GM21717 (cell line): ENCODE measurements around the gene PTPRM.
A peak's percentile ranks its signal among the peaks of the same experiment; 100 is the strongest.
"Not testable (repeated sequence)": the region's sequence is repeated elsewhere in the genome, so short reads cannot be mapped to it uniquely, and the experiment has no call there.

ENCODE experiments used
- ATAC-seq: cut with Tn5 transposase; IDR thresholded peaks from one replicate; pipeline ENCODE4 v1.9.1; 2021; ENCODE audit warnings: mild to moderate bottlenecking, moderate library complexity; ENCODE audit not compliant: unreplicated experiment

The PTPRM gene

GRCh38 chr18:7926526-7926925 is 359.4 kb downstream of the PTPRM start:
- no peak for ATAC-seq

DNA sequence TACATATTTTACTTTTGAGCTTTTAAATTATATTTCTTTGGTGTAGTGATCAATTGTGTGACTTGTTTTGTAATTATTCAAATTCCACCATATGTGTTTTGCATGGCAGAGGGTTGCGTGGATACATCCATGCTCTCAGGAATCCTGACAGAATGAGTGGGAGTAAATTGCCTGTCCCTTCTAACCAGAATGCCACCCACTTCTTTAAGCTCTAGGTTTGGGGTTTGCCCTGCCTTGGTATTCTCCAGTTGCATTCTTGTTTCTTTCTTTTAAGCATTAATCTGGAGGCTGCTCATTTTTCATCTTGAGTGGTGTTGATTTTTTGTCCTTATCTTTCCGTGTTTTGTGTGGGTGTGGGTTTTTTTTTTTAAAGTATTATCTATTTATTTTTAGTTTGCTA is 360.0 kb downstream of the PTPRM start:
- ATAC-seq = no peak

DNA sequence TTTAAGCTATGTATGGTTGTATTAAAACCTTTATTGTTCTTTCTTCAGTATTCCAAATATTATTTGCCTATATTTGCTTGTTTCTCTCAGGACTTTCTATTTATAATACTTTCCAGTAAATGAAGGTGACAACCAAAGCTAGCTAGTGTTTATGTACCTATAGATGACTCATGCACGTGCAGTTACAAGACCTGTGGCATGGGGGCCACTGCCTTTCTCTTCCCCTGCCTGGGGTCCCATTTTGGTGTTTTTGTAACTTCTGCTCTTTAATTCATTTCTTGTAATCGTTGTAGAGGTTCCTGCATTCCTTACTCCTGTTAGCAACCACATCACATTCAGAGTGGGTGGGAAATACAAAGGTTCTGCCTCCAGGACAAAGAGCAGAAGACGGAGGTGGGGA is 364.6 kb downstream of the PTPRM start:
- no peak for ATAC-seq

GRCh38 chr18:7937268-7937667 is 370.2 kb downstream of the PTPRM start:
- no peak for ATAC-seq

- ATAC-seq = no peak
These were observed 372.4 kb downstream of the PTPRM start for GRCh38 chr18:7939521-7939920.

GRCh38 chr18:7940379-7940778 is 373.3 kb downstream of the PTPRM start:
- ATAC-seq = no peak

DNA sequence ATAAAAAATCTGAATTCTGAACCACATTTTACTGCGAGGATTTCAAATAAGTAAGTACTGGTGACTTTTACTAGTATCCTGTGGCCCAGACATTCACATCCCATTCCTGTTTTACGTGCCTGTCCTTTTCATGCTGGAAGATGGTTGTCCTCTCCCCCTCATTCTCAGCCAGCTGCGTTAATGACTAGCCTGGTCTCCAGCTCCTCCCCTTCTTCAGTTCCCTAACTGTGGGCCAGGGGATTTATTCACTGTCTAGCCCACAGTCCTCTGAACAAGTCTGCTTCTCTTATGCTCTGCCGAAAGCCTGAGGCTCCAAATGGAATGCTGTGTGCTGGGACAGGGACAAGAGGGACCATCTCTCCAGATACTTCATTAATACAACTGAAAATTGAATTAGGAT is 373.9 kb downstream of the PTPRM start:
- ATAC-seq = no peak

GRCh38 chr18:7941533-7941932 is 374.4 kb downstream of the PTPRM start:
- ATAC-seq = no peak

GRCh38 chr18:7945882-7946281 is 378.8 kb downstream of the PTPRM start:
- no peak for ATAC-seq

DNA sequence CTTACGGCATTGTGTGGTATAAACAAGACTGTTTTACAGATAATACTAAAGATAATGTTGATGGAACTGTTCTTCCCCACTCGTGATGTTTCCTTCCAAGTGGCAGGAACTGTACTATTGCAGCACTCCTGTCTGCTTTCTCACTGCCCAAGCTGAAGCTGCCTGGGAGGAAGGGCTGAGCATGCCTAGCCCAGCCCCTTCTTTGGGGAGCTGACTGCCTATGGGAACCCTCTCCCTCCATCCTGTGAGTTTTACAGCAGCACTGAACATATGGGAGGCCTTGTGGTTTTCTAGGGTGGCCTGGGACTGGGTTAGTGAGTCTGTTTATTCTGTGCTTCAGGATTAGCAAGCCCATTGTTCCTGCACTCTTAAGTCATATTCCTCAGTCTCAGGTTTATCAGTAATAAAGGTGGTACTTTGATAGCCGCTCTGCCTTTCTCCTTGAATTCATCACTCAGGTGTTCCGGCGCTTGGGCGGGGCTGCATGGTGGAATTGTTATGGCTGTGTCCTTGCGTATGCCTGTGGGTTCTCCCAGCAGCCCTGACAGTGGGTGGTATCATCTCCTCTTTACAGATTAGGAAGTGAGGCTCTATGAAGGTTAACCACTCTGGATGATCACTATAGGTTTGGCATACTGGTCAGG is 379.7 kb downstream of the PTPRM start:
- ATAC-seq = no peak

DNA sequence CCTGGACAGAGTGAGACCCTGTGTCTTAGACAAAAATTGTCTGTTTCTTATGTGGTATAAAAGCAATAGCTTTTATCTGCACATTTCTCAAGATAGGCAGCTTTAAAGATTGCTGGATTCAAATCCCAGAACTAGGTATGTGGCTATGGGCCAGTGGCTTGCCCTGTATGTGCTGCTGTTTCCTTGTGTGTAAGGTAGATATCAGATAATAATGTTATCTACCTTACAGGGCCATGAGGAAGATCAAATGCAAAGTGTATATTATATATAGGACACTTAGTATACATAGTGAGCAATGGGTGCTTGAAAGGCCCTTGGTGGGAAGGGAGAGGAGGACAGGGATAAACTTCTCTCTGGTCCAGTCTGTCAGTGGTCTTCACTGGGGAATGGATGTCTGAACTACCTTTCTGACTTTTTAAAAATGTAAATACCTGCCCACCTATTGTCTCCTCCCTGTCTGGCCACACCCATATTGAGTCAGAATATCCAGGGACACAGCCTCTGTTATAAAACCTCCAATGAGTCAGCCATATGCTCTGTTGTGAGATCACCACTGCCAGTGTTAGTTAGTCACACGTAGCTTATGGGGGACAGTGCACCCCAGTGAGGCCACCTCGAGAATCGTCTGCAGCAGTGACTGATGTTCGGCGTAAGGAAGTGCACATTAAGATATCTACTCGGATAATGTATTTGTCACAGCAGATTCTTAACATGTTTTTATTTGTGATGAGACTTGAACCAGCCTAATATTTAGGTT is 383.4 kb downstream of the PTPRM start:
- ATAC-seq = no peak

DNA sequence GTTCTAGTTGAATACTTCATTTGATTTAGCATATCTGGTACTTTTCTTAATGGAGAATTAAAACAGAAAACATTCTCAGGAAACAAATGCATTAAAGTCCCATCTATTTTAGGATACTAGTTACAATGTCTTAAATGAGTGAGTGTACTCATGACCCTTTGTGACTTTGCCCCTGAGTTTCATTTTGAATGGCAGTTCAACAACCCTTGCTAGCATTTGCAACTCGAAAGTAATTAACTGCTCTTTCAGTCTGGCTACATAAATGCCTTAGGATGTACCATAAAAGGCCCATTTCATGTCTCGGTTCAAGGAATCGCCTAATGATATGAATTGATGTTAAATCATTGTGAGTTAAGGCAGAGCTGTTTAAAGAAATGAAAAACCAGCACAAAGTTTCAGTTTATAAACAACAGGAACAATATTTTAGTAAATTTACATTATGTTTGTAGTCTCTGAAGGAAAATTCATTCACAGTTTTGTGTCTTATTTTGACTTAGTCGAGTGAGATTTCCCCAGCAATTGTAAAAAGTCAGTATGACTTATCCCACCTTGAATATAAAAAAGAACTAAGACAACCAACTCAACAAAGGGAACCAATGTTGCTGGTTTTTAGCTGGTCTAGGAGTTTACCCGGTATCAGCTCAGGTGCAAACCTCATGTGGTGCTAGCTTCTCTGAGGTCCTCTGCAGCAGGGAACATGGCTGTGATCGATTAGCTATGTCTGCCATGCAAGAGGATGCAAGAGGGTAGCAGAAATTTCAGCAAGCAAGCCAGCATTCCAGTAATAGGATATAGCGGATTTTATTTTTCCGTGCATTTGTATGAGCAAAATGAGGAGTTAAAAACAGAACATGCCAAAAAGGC is 386.2 kb downstream of the PTPRM start:
- ATAC-seq = peak; percentile 89

DNA sequence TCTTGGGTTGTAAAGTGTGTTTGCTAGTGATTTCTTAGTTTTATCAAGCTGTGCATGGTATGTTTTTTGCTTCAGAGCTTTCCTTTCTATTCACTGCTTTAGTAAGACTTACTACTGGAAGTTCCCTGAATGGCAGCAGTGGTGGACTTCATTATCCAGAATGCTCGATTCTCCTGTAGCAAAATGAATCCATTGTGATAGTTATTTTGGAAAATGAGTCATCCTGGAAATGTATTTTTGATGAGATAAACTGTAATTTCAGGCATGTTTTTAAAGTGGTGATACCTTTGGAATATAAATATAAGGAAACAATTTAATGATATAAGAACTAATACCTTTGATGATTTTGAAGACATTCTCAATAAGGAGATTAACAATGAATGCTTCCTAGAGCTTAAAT is 387.1 kb downstream of the PTPRM start:
- ATAC-seq = no peak

DNA sequence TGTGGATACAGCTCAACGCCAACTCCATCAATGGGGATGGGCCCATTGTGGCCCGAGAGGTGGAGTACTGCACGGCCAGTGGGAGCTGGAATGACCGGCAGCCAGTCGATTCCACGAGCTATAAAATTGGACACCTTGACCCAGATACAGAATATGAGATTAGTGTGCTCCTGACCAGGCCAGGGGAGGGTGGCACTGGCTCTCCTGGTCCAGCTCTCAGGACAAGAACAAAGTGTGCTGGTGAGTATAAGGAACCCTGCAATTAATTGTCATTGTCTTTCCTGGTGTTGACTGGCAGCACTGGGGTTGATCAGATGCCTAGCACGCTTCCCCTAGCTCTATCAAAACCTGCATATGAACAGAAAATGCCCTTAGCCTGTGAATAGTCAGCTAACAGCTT is 388.1 kb downstream of the PTPRM start:
- no peak for ATAC-seq

GRCh38 chr18:7957297-7957696 is 390.2 kb downstream of the PTPRM start:
- no peak for ATAC-seq

DNA sequence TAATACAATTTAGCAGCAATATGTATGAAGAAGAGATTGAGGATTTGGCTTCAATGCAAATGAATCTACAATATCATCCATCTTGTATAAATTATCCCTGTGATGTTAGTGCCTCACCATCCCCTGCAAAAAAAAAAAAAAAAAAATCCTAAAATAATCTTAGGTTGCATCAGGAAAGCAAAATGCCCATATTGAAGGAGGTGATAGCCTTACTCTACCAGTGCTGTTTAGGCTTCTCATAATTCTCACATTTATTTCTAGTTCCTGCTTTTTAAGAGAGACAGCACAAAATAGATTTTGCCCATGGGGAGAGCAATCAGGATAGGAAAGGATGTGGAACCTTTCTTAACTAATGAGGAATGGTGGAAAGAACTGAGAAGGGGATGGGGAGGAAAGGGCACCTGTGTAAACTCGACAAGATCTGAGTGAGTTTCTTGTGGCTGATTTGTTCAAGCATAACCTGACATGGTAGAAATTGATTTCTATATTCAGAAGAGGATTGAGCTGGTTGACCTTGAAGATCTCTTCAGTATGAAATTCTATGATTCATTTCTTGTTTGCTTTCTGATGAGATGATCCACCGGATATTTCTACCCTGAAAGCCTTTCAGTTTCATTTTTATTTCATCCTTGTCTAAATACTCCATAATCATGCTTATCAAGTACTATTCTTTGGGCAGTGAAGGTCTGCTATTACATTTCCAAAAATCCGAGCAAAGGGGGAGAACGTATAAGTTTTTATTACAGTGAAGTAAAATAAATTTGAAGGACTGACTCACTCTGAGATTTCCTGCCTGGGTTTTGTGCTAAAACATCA is 391.2 kb downstream of the PTPRM start:
- no peak for ATAC-seq

GRCh38 chr18:7958897-7959146 is 391.7 kb downstream of the PTPRM start:
- ATAC-seq = no peak

GRCh38 chr18:7966682-7967081 is 399.6 kb downstream of the PTPRM start:
- ATAC-seq = not testable (repeated sequence)

DNA sequence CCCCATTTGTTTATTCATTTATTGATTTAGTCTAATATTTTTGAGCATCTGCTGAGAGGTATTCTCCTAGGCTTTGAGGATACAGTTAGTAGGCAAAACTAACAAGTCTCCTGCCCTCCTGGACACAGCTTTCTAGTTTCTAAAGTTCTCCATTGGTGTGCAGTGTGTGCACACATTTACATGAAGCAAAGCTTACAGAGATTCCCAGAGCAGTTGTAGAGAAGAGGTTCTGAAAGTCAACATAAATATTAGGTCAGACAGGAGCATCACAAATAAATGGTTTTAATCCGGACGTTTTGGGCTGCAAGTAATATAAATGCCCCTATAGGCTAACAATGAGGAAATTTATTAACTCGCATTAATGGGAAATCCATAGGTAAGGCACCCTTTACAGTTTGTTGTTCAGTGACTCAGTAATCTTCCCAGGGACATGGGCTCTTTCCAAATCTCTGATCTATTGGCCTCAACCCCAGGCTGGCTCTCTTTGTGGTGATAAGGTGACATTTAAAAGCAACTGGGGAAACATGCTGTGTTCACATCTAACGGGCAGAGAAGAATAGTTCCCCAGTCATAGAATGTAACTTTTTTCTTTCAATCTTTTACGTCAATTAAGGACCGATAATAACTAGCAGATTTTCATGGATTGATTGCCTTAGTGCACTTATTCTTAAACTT is 407.2 kb downstream of the PTPRM start:
- ATAC-seq = no peak

GRCh38 chr18:7977897-7978296 is 410.8 kb downstream of the PTPRM start:
- no peak for ATAC-seq

GRCh38 chr18:7978834-7979233 is 411.7 kb downstream of the PTPRM start:
- ATAC-seq = no peak
